GM18909 (cell line): Measurements from ENCODE around the gene DDX4.

Source experiments
- ATAC-seq: cut with Tn5 transposase; IDR thresholded peaks from one replicate; pipeline ENCODE4 v1.9.1; 2021; ENCODE audit warnings: mild to moderate bottlenecking; ENCODE audit not compliant: unreplicated experiment, poor library complexity

The DDX4 gene

DNA sequence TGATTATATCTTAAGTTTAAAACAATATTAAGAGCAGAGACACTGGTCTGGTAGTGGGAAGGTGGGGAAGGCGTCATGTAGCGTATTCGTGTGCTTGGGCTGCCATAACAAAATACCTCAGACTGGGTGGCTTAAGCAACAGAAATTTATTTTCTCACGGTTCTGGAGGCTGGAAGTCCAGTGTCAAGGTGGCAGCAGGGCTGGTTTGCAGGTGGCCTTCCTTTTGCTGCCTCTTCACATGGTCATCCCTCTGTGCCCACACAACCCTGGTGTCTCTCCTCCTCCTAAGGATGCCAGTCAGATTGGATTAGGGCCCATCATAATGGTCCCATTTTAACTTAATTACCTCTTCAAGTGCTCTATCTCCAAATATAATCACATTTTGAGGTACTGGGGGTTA, 122.8 kb downstream of the DDX4 start:
- no peak for ATAC-seq

DNA sequence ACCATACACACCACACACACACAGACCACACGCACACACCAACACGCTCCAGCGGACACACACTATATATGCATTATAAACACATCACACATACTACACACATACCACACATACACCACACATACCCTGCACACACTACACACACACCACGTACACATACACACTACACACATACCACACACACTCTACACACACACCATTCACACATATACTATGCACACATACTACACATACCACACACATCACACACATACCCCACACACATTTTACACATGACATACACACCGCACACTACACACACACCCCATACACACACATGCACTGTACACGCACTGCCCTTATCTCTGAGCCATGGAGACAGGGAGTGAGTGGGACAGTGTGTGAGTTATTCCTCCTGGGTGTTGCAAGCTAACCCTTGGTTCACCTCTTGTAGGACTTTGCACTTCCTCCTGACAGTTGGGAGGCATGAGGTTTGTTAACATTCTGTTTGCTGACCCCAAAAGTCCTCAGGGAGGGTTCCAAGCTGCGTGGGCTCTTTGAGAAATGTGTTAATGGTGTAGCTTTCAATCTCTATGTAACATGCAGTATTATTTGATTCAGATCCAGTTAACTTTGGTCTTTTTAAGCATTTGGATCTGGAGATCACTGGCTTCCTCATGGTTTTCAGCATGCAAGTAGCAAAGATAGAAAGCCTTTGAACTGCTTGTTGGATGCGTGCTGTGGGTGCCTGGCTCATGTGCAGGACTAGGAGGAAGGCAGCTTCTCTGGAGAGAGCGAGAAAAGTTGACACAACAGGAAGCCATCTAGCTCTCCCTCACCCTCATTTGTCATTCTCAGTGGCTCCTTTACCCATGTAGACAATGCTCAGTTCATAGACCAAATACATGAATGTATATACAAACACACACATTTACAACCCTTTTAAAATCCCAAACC, 127.0 kb downstream of the DDX4 start:
- ATAC-seq: no peak

DNA sequence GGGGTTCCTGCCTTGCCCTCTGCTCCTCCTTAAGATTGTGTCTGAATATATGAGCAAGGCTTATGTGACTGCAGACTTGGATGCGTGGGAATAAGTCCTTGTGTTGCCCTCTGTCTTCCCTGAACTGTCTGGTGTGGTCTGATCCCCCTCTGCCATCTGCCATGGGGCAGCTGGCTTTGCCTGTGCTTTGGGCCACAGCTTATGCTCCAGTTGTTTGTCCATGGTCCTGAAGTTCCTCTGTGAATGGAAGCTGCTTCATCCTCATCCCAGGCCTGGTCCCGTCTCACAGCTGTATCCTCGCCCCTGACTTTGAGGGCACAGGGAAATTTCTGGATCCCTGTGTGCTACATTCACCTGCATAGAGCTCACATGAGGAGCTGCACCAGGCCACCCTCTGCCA, 128.0 kb downstream of the DDX4 start:
- no peak for ATAC-seq

DNA sequence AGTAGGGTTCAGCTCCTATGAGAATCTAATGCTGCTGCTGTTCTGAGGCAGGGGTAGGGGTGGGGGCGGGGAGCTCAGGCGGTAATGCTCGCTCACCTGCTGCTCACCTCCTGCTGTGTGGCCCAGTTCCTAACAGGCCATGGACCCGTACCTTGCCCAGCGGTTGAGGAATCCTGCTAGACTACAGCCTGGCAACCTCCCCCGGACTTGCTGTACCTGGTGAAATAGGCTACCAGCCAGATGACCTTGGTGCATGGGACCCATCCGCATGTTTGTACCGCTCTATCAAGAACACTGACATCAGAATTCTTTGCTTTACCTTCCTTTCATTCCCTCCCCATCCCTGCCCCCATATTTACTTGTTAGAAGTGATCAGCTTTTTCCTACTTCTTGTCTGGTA, 128.6 kb downstream of the DDX4 start:
- ATAC-seq: no peak
